IPS DF 4.7 (cell line): Measurements from ENCODE around the gene LYRM9.
A peak's percentile ranks its signal among the peaks of the same experiment; 100 is the strongest.
"Not testable (repeated sequence)": the region's sequence is repeated elsewhere in the genome, so short reads cannot be mapped to it uniquely, and the experiment has no call there.

Experiments used
- DNase-seq: peaks from one replicate; pipeline ENCODE4 v3.0.0-alpha.2; 2013; ENCODE audit warnings: low spot score; ENCODE audit errors: extremely low read depth

The LYRM9 gene

DNA sequence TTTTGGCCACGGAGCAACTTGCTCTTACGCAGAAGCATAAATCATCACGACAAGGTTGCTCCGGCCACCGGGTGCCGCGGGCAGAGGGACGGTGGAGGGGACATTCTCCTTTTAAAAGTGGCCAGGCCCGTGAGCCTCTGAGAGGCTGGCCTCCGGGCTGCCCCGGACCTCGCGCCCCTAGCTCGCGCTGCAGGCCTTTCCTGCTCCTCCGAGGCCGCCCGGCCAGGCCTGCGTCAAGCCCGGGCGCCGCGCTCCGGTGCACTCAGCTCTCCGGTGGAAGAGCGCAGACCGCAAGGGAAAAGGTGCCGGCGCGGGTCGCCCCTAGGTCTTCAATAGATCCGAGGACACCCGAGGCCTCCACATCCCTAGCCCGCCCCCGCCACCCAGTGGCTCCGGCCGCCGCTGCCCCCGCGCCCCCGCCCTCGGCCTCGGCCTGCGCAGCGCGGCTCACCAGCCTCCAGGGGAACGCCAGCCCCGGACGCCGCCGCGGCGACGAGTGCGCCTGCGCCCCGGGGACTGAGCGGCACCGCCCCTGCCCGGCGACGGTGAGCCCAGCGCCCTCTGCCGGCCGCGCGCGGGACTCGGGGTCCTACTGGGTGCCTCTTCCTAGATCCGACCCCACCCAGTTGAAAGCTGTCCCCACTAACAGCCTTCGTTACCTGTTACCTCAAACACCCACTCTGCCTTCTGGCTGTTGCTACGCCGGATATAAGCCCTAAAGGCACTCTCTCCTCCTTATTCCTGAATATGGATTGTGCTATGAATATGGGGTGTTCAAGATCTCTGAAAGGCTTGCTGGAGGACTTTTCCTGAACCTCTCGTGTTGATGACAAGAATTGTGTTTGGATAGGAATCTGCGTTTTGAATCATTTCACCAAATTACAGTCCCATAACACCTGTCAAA is at the start of gene LYRM9:
LYRM9 (minus strand) TSS at position 500 of the 904 bp plus-strand sequence. CDS start 10,671 bp downstream, outside the sequence.
- peak; percentile 28 for DNase-seq

DNA sequence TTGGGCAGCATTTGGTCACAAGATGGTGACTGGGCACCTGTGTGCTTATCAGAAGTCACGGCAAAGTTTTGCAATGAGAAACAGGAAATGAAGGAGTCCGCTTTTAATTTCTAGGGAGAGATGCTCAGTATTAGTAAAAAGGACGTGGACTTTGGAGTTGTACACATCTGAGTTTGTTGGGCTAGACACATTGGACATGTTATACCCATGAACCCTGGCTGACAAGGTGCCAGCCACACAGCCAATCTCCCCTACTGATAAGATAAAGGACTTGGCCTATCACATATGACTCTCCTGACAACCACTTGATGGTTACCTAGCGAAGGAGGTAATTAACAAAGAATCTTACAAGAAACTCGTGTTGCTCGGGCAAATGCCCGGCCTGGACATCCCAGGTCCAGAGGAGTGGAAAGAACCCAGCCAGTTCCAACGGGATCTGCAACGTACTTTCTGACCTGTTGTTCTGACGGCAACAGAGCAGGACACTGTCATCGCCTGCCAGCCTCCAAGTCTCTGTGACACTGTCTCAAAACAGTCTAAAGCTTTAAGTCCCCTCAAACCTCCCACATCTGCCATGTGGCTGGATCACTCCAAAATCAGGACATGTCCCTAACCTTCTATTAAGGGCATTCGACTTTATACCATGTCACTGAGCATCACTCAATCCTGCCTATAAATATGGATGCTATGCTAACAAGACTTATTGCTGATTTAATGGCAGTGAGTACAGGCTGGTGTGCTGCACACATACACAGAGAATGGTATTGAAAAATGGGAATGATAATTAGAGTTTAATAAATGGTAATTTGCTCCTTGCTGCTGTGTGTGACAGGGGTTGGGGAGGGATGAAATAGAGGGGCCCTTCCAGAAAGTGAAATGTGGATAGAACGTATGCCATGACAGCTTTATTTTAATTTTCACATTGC is 47.6 kb upstream of the LYRM9 start:
- DNase-seq, result no peak

- DNase-seq, result no peak
Measured at GRCh38 chr17:27939474-27940465, 46.6 kb upstream of the LYRM9 start.

GRCh38 chr17:27938864-27939263 is 45.7 kb upstream of the LYRM9 start:
- no peak for DNase-seq

DNA sequence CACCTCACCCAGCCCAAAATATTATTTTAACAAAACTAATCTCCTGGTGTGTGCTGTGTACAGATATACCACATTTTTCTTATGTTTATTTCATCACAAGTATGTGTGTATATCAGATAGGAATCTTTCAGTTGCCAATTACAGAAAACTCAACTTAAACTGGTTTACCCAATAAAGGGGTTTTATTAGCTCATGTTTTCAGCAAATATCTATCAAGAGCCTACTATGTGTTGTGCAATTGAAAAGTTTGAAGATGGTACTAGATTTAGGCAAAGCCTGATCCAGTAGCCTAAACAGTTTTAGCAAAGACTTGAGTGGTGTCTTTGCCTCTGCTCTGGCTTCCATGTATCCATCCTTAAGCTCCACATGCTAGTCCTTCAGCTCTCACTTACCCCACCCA is 45.1 kb upstream of the LYRM9 start:
- no peak for DNase-seq

- DNase-seq, result no peak
Measured at GRCh38 chr17:27937025-27937546, 43.9 kb upstream of the LYRM9 start.

DNA sequence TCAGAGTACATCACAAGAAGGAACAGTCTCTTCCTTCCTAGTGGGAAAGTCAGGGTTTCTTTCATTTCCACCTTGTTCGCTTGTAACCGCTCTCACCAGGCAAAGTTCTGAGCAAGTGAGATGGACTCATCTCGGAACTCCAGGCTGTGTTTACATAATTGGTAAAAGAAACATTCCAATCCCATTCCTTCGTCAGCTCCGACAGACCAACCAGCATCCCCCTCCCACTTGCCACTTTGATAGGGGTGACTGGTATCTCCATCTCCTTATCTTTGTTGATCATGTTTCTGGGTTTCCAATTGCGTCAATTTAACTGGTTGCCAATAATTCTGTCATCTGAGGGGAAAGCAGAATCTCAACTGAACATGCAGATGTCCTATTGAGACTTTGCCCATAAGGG is 36.8 kb upstream of the LYRM9 start:
- DNase-seq, result no peak

DNA sequence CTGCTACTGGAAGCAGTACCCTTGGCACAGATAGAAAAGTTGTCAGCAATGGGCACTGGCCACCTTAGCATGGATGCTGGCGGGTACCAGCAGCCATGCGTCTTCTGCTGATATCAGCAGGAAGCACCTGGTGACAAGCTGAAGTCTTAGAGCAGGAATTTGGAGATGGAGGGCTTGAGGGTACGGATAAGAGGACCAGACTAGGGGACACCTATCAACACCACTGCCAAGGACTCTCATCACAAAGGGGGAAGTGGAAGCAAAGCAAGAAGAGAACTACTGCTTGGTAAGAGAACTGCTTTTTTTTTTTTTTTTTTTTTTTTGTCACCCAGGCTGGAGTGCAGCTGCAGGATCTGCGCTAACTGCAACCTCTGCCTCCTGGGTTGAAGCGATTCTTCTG is 35.4 kb upstream of the LYRM9 start:
- no peak for DNase-seq

DNA sequence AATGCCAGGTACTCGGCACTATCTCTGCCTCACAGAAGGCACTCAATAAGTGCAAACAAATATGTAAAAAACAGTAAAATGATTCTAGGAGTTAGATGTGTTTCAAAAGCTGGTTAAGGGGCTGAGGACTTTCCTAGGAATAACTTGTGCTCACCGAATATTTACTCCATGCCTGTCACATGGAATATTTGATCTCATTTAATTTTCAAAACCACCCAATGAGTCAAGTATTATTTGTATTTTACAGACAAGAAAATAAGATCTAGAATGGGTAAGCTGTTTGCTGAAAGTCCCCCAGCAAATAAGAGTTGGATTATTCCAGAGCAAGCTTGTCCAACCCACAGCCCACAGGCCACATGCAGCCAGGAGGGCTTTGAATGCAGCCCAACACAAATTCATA is 34.6 kb upstream of the LYRM9 start:
- no peak for DNase-seq

GRCh38 chr17:27921599-27921998 is 28.4 kb upstream of the LYRM9 start:
- no peak for DNase-seq

GRCh38 chr17:27921077-27921476 is 27.9 kb upstream of the LYRM9 start:
- DNase-seq, result no peak

DNA sequence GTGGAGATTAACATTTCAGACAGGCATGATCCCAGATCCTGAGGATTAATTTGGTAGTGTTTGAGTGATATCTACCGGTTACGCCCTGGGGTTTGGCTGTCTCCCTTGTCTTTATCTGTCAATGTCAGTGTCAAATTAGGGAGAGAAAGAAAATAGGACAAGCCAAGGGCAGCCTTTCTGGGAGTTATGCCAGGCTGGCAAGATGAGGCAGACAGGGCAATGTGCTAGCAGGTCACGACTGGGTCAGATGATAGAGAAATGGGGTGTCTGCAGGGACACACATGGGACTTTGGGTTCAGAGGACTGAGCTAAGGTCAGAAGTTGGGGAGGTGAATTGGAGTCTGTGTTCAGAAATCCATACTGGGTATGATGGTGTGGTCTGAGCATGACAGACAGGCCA is 27.4 kb upstream of the LYRM9 start:
- DNase-seq, result no peak

DNA sequence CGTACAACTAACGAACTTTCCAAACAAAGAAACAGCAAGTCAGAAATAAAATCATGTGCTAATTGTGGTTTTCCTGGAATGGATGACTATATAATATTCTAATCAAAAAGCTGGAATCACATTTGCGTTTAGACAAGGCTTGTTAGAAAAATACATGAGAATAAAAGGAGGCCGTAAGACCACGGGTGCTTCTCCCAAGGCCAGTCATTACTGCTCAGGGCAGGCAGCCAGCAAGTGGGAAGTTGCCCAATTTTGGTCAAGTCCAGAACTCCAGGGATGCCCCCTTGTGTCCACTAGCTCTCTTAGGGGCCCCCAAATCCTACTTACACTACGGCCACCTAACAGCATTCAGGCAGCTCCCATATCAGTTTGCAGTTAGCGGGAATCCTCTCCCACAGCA is 25.9 kb upstream of the LYRM9 start:
- no peak for DNase-seq

- DNase-seq, result no peak
Measured at GRCh38 chr17:27918498-27918897, 25.3 kb upstream of the LYRM9 start.

- no peak for DNase-seq
Measured at GRCh38 chr17:27917000-27917399, 23.8 kb upstream of the LYRM9 start.

DNA sequence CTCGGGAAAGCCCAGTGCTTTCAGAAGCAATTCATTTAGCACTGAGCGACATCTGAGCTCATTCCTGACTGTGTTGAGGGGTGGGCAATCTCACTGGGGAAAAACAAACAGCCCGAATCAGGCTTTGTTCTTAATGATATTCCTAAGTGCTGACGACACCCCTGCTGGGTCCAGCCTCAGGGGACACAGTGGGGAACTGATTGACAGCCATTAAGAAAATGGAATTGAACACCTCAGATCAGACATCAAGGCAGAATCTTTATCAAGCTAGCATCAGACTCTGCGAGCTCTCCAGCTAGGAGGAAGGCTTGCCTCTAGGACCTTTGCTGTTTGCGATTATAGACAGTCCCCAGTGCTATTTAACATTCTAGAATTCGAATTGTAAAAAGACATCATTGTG is 22.5 kb upstream of the LYRM9 start:
- DNase-seq, result no peak

- no peak for DNase-seq
Measured at GRCh38 chr17:27914382-27914781, 21.2 kb upstream of the LYRM9 start.

DNA sequence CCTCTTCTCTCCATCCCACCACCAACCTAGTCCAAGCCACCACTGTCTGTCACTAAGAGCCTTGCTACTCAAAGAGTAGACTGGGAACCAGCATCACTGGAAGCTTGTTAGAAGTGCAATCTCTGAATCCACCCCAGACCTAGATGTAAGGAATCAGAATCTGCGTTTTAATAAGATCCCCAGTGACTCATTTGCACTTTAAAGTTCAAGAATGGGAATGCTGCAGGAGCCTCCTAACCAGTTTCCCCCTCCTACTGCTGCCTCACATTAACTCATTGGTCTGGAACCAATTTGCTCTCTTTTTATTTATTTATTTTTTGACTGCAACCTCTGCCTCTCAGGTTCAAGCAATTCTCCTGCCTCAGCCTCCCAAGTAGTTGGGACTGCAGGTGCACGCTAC is 19.8 kb upstream of the LYRM9 start:
- no peak for DNase-seq

GRCh38 chr17:27912299-27912698 is 19.1 kb upstream of the LYRM9 start:
- DNase-seq, result not testable (repeated sequence)

- DNase-seq, result no peak
Measured at GRCh38 chr17:27907976-27908558, 14.9 kb upstream of the LYRM9 start.
